A673 (cell line): ENCODE results near the gene YES1. TPM values are rescaled to one million over a fixed set of nuclear protein-coding genes. Genes with fewer than 3 reads are reported as not detected.

Experiments
- BruUV-seq: library from RNA; stranded (reverse); fragments of 400-500 nt; replicated peaks from 2 replicates; lab custom pipeline; 2021; lab: Mats Ljungman, UMichigan
- CTCF ChIA-PET: fragments of 300-600 bp; sonication (Branson Sonifier 250); formaldehyde crosslinking; loops from one replicate; lab custom pipeline; 2022; ENCODE audit warnings: antibody characterized with exemption; lab: Charles Lee
- POLR2A ChIA-PET: fragments of 300-600 bp; sonication (Branson Sonifier 250); formaldehyde crosslinking; loops from one replicate; lab custom pipeline; 2022; ENCODE audit warnings: antibody characterized with exemption; ENCODE audit not compliant: low non-redundant PET; lab: Charles Lee
- DNase-seq: peaks from one replicate; pipeline ENCODE4 v3.0.0-alpha.2; 2015; ENCODE audit warnings: low spot score
- H3K27ac ChIP-seq: fragments of 200-600 bp; sonication (generic); 2 replicates; pipeline ENCODE4 v1.5.1; 2016; ENCODE audit warnings: mixed run types, low read depth, mild to moderate bottlenecking, mixed read lengths, antibody characterized with exemption, low read length; ENCODE audit not compliant: poor library complexity, severe bottlenecking
- H3K27me3 ChIP-seq: fragments of 200-600 bp; sonication (generic); replicated peaks from 2 replicates; pipeline ENCODE4 v1.6.1; 2017; ENCODE audit warnings: mixed run types, low read depth, mild to moderate bottlenecking, mixed read lengths, antibody characterized with exemption, low read length; ENCODE audit not compliant: insufficient read depth, poor library complexity
- H3K36me3 ChIP-seq: fragments of 200-600 bp; sonication (generic); 2 replicates; pipeline ENCODE4 v1.6.1; 2016; ENCODE audit warnings: mixed run types, mild to moderate bottlenecking, mixed read lengths, antibody characterized with exemption, low read length; ENCODE audit not compliant: insufficient read depth, poor library complexity, severe bottlenecking
- H3K4me1 ChIP-seq: fragments of 200-600 bp; sonication (generic); 2 replicates; pipeline ENCODE4 v1.6.1; 2017; ENCODE audit warnings: mixed run types, mild to moderate bottlenecking, mixed read lengths, antibody characterized with exemption, low read length; ENCODE audit not compliant: insufficient read depth, poor library complexity, severe bottlenecking
- H3K4me3 ChIP-seq: fragments of 200-600 bp; sonication (generic); 2 replicates; pipeline ENCODE4 v1.5.1; 2016; ENCODE audit warnings: low read depth, mixed run types, mild to moderate bottlenecking, mixed read lengths, low read length; ENCODE audit not compliant: poor library complexity, severe bottlenecking
- H3K9me3 ChIP-seq: fragments of 200-600 bp; sonication (generic); 2 replicates; pipeline ENCODE4 v1.6.1; 2016; ENCODE audit warnings: mixed run types, low read depth, mild to moderate bottlenecking, mixed read lengths, antibody characterized with exemption, low read length; ENCODE audit not compliant: poor library complexity, severe bottlenecking
- CTCF ChIP-seq: fragments of 300-800, 200-600 bp; sonication (generic); conservative IDR thresholded peaks from 2 replicates; pipeline ENCODE4 v1.5.1; 2017; ENCODE audit warnings: low read depth, mild to moderate bottlenecking, antibody characterized with exemption, low read length, moderate library complexity, mixed read lengths
- EZH2 ChIP-seq: fragments of 200-600 bp; sonication (generic); IDR thresholded peaks from 2 replicates; pipeline ENCODE4 v1.6.1; 2017; ENCODE audit warnings: borderline replicate concordance, low read depth, mild to moderate bottlenecking, mixed read lengths, antibody characterized with exemption, low read length; ENCODE audit not compliant: poor library complexity, severe bottlenecking
- intact Hi-C: fragments of 100-400 bp; cut with micrococcal nuclease; formaldehyde crosslinking; loops from one replicate; pipeline ENCODE4 v1.10.0; 2022; ENCODE audit not compliant: unreplicated experiment
- total RNA-seq: library from RNA; stranded (reverse); gene quantifications from 2 replicates; pipeline ENCODE4 v1.2.3, GENCODE V29; 2021

The YES1 gene
- total RNA-seq, 1 experiment from 2014 or later, result 138 TPM

GRCh38 chr18:814300-815084 lies 2.5 kb upstream of the YES1 start:
- no TSS peak for BruUV-seq
- no peak for TF ChIP-seq EZH2
- TF ChIP-seq CTCF, result 0 out of 2 replicates have a peak, but pooled peaks have one; percentile 11
- Histone ChIP-seq H3K27ac (no peak overlapping the region), H3K27me3 (no peaks in the 10 kb centered on the region), H3K4me3 (no peak overlapping the region), H3K4me1 (peaks cover 6% of the 10 kb centered on the region), H3K36me3 (no peaks in the 10 kb centered on the region), H3K9me3 (no peaks in the 10 kb centered on the region)
- intact Hi-C loops, result loop anchor here (5.0 kb wide), 1 partner anchor 52 kb away; no protein-coding TSS in a partner anchor
- ChIA-PET POLR2A (no interaction called here), CTCF (interaction anchor here (0.6 kb wide), 1 partner anchor 16 kb away, joined by 3 read pairs; no protein-coding TSS in a partner anchor)
- no peak for DNase-seq

DNA sequence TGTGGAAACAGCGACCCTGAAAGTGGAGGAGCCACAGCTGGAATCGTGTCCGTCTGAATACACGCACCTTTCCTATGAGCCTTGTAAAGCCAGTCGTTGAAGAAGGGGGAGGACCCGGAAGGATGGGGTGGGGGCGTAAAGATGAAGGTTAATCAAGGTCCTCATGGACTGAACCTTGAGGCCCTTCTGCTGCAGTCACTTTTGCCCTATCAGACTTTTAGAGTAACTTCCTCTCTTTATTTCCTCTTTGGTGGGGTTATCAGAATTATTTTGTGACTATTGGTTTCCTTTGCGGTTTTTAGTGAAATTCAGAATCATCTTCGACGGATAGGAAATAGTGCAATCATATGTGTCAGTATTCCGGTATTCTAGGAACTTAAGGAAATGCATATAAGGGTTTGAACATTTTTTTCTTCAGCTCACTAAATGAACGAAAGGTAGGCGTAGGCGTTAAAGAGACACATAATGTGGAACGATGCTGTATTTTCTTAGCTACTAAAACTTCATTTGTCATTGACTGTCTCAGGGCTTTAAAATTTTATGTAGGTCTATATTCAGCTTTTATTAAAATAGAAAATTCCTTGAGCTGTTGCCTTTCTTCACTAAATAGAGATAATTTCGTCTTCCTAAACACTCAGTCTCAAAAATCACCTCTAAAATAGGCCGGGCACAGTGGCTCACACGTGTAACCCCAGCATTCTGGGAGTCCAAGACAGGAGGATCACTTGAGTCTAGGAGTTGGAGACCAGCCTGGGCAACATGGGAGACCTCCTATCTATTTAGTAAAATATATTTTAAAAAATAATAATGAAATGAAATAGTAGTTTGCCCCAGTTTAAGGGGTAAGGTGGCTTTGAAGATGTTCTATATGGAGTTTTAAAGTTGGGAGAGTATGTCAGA lies 1.4 kb upstream of the YES1 start:
- POLR2A ChIA-PET, result no interaction called here
- Histone ChIP-seq H3K4me1 (peaks cover 11% of the 10 kb centered on the region), H3K27ac (peak overlapping the region; percentile 89), H3K36me3 (no peaks in the 10 kb centered on the region), H3K9me3 (no peaks in the 10 kb centered on the region), H3K27me3 (no peaks in the 10 kb centered on the region), H3K4me3 (peak overlapping the region; percentile 99)
- CTCF ChIA-PET, result interaction anchor here (0.6 kb wide), 1 partner anchor 17 kb away, joined by 3 read pairs; no protein-coding TSS in a partner anchor
- intact Hi-C loops, result loop anchor here (5.0 kb wide), 1 partner anchor 51 kb away; no protein-coding TSS in a partner anchor
- no TSS peak for BruUV-seq
- TF ChIP-seq CTCF (no peak), EZH2 (no peak)
- no peak for DNase-seq

DNA sequence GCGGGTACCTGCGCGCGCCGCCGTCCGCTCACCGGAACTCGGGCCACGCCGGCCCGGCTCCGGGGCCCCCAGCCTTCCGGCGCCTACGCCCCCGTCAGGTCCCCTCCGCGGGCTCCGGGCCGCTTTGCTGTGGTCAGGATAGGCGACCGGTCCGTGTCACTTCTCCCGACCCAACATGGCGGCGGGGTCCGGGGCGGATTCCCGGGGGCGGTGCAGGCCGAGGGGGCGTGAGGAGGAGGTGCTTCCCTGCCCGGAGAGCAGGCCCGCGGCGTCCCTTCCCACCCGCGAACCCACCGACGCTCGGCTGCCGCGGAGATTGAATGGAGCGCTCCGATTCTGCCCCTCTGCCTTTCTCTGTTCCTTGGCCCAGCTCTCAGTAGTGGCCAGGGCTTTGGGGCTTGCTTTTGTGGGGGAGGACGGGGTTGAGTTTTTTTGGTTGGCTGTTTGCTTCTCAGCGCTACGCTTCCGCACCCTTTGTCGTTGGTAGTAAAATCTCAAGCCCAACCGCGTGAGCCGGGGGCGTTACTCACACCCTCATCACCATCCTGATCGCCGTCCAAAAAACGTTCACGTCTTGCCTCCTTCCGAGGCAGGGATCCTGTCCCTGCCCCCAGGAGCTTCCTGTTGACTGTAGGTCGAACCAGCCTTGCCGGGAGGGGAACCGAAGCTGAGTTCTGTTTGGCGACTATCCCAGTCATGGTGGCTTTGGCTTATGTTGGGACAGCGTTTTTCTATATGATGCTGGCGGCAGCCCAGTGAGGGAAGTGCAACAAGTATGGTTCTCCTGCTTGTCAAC lies 532 bp upstream of the YES1 start:
- Histone ChIP-seq H3K4me1 (peaks cover 12% of the 10 kb centered on the region), H3K9me3 (no peaks in the 10 kb centered on the region), H3K27ac (peak overlapping the region; percentile 89), H3K4me3 (peak overlapping the region; percentile 99), H3K36me3 (no peaks in the 10 kb centered on the region), H3K27me3 (no peaks in the 10 kb centered on the region)
- intact Hi-C loops, result loop anchor here (1.0 to 5.0 kb wide), 2 partner anchors 18 to 50 kb away; no protein-coding TSS in a partner anchor
- TF ChIP-seq CTCF (no peak), EZH2 (no peak)
- CTCF ChIA-PET, result no interaction called here
- POLR2A ChIA-PET, result no interaction called here
- peak; percentile 92 for DNase-seq
- TSS peak; percentile 77 for BruUV-seq
